CD4-positive, alpha-beta T cell treated with Interleukin-15 for 1 hour (primary cell): ENCODE data around the gene PPDPF.
"Not testable (repeated sequence)": the region's sequence is repeated elsewhere in the genome, so short reads cannot be mapped to it uniquely, and the experiment has no call there.

ENCODE experiments used
- DNase-seq: peaks from one replicate; pipeline ENCODE4 v3.0.0-alpha.2; 2020

The PPDPF gene

GRCh38 chr20:63566395-63567135, 46.0 kb downstream of the PPDPF start:
- no peak for DNase-seq

- peak; percentile 32 for DNase-seq
Observed at GRCh38 chr20:63567136-63567385, 46.5 kb downstream of the PPDPF start.

GRCh38 chr20:63567386-63568169, 47.0 kb downstream of the PPDPF start:
- DNase-seq, result peak; percentile 72

GRCh38 chr20:63568170-63568981, 47.8 kb downstream of the PPDPF start:
- no peak for DNase-seq

GRCh38 chr20:63568986-63569949, 48.7 kb downstream of the PPDPF start:
- DNase-seq, result no peak

- no peak for DNase-seq
Observed at GRCh38 chr20:63570281-63571086, 49.9 kb downstream of the PPDPF start.

GRCh38 chr20:63571087-63571478, 50.5 kb downstream of the PPDPF start:
- DNase-seq, result not testable (repeated sequence)
